ENCODE results near the gene PLCH2. TPM values are rescaled to one million over a fixed set of nuclear protein-coding genes. Genes with fewer than 3 reads are reported as not detected.

Gene PLCH2
- total RNA-seq, 1 experiment from 2014 or later = 0.10 TPM

- no peak for DNase-seq (ENCODE audit: low read depth)
Measured at GRCh38 chr1:2460996-2461751, 14.9 kb upstream of the PLCH2 start.

- DNase-seq (ENCODE audit: low read depth) = no peak
Measured at GRCh38 chr1:2462819-2463218, 13.3 kb upstream of the PLCH2 start.

- peak; percentile 29 for DNase-seq (ENCODE audit: low read depth)
Measured at GRCh38 chr1:2463396-2463795, 12.7 kb upstream of the PLCH2 start.

GRCh38 chr1:2465371-2466269, 10.5 kb upstream of the PLCH2 start:
- no peak for DNase-seq (ENCODE audit: low read depth)

GRCh38 chr1:2466270-2466665, 9.8 kb upstream of the PLCH2 start:
- no peak for DNase-seq (ENCODE audit: low read depth)

- DNase-seq (ENCODE audit: low read depth) = no peak
Measured at GRCh38 chr1:2466958-2467554, 9.0 kb upstream of the PLCH2 start.

- no peak for DNase-seq (ENCODE audit: low read depth)
Measured at GRCh38 chr1:2468041-2468472, 8.0 kb upstream of the PLCH2 start.

GRCh38 chr1:2468540-2468939, 7.5 kb upstream of the PLCH2 start:
- no peak for DNase-seq (ENCODE audit: low read depth)

GRCh38 chr1:2469103-2469940, 6.8 kb upstream of the PLCH2 start:
- no peak for DNase-seq (ENCODE audit: low read depth)

GRCh38 chr1:2470290-2471158, 5.6 kb upstream of the PLCH2 start:
- no peak for DNase-seq (ENCODE audit: low read depth)

- DNase-seq (ENCODE audit: low read depth) = no peak
Measured at GRCh38 chr1:2471159-2471471, 5.0 kb upstream of the PLCH2 start.

- no peak for DNase-seq (ENCODE audit: low read depth)
Measured at GRCh38 chr1:2471587-2472001, 4.5 kb upstream of the PLCH2 start.

- no peak for DNase-seq (ENCODE audit: low read depth)
Measured at GRCh38 chr1:2472109-2472508, 4.0 kb upstream of the PLCH2 start.

- no peak for DNase-seq (ENCODE audit: low read depth)
Measured at GRCh38 chr1:2472561-2473177, 3.4 kb upstream of the PLCH2 start.

GRCh38 chr1:2473198-2473597, 2.9 kb upstream of the PLCH2 start:
- no peak for DNase-seq (ENCODE audit: low read depth)

GRCh38 chr1:2474104-2474844, 1.8 kb upstream of the PLCH2 start:
- DNase-seq (ENCODE audit: low read depth) = no peak

- DNase-seq (ENCODE audit: low read depth) = no peak
Measured at GRCh38 chr1:2474933-2475371, 1.1 kb upstream of the PLCH2 start.

GRCh38 chr1:2475571-2475970, 518 bp upstream of the PLCH2 start:
- DNase-seq (ENCODE audit: low read depth) = no peak

- no peak for DNase-seq (ENCODE audit: low read depth)
Measured at GRCh38 chr1:2477309-2477708, 1.2 kb downstream of the PLCH2 start.
